Muscle of leg (tissue), 11 donors: ENCODE measurements around the gene RGMA. TPM values are rescaled to one million over a fixed set of nuclear protein-coding genes. Genes with fewer than 3 reads are reported as not detected.

Experiments used
- DNase-seq: peaks from one replicate; pipeline ENCODE4 v3.0.0; 2013
- H3K27ac ChIP-seq: one replicate; pipeline ENCODE4 v1.5.1; 2013; ENCODE audit warnings: mild to moderate bottlenecking, low read length, control low read depth
- H3K27me3 ChIP-seq: one replicate; pipeline ENCODE4 v1.6.1; 2013; ENCODE audit warnings: low read length; ENCODE audit not compliant: control insufficient read depth, insufficient read depth
- H3K36me3 ChIP-seq: one replicate; pipeline ENCODE4 v1.6.1; 2013; ENCODE audit warnings: low read length; ENCODE audit not compliant: control insufficient read depth, insufficient read depth
- H3K4me1 ChIP-seq: one replicate; pipeline ENCODE4 v1.6.1; 2013; ENCODE audit warnings: low read length; ENCODE audit not compliant: control insufficient read depth, insufficient read depth
- H3K4me3 ChIP-seq: one replicate; pipeline ENCODE4 v1.5.1; 2013; ENCODE audit warnings: low read length, control low read depth
- H3K9me3 ChIP-seq: replicated peaks from 2 replicates; pipeline ENCODE4 v1.6.1; 2013; ENCODE audit warnings: low read depth, low read length; ENCODE audit not compliant: control insufficient read depth
- WGBS: methylation state at CpG from one replicate; pipeline ENCODE4 v1.1.5; 2013; ENCODE audit warnings: missing lambda C conversion rate; ENCODE audit not compliant: insufficient coverage; 5-methylcytosine and 5-hydroxymethylcytosine counted together
- polyA plus RNA-seq, 8 donors: library from polyadenylated mRNA; unstranded; fragments of 120-200 nt; gene quantifications; one replicate each; pipeline versions ENCODE4 v1.2.1 to v1.2.3, GENCODE V29; 2013; ENCODE audit warnings: inconsistent platforms in 1 of 8, low replicate concordance in 1 of 8; ENCODE audit not compliant: insufficient read length in 8 of 8, insufficient read depth in 1 of 8
- total RNA-seq: library from RNA; stranded (reverse); fragments of 120-200 nt; gene quantifications from one replicate; pipeline ENCODE4 v1.2.4, GENCODE V29; 2013

RGMA gene
- total and polyA plus RNA-seq, 9 donors = 16.4 to 90.8 (median 68.9) TPM

DNA sequence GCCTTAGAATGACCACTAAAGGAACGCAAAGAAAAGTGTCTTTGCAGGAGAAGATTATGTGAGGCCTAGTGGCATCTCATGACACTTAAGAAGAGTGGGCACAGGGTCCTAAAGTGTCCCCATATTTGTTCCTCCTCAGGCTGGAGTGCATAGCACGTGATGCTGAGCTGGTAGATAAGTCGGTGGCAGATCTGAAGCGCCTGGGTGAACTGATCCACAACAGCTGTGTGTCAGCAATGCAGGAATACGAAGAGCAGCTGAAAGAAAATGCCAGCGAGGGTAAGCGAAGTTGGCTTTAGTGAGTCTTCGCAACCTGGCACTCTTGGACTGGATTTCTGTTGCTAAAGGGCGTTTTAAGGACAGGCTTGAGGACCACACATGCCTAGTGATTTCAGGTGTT, 96.3 kb downstream of the RGMA start:
- no peaks in the 10 kb centered on the region for H3K27me3 ChIP-seq
- no peak overlapping the region for H3K4me3 ChIP-seq
- peaks cover 36% of the 10 kb centered on the region for H3K36me3 ChIP-seq
- WGBS = 85% methylated on average over 8 of the region's 9 CpGs
- no peak overlapping the region for H3K27ac ChIP-seq
- peak; percentile 69 for DNase-seq
- H3K9me3 ChIP-seq = no peaks in the 10 kb centered on the region
- H3K4me1 ChIP-seq = peaks cover 2% of the 10 kb centered on the region

DNA sequence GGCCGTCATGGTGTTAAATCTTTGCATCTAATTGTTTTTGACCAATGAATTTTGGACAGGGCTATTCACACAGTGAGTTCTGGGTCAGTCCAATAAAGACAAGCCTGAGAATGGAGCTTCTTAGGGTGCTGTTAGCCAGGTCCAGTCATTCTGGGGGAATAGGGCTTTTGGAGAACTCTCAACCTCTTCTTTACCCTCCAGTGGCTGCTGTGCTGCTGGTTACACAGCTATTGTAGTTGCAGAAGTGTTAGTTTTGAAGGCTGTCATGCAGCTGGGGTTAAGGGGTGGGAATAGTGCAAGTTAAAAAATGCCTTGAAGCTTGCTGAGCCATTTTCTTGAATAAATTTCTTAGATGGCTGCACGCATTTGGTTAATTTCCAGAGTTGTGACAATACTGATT, 99.0 kb downstream of the RGMA start:
- Histone ChIP-seq H3K36me3 (peaks cover 44% of the 10 kb centered on the region), H3K4me1 (peaks cover 2% of the 10 kb centered on the region), H3K4me3 (no peak overlapping the region), H3K27ac (no peak overlapping the region), H3K27me3 (no peaks in the 10 kb centered on the region), H3K9me3 (no peaks in the 10 kb centered on the region)
- 100% methylated on average over 1 of the region's 2 CpGs for WGBS
- DNase-seq = no peak

DNA sequence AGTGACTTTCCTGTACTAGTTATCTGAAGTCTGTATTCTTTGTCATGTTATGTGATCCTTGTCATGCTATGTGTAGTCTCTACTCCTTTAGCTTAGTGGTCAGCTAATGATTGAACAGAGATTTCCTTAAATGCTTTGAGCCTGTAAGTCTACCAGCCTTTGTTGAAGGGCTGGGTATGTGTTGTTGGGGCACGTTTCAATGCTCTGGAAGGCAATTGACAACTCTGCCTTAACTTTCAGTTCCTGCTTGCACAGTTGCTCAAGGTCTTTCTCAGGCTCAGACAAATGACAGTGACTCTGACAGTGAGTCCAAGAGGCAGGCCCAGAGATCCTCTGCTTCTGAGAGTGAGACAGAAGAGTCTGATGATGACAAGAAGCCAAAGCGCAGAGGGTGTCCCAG, 99.5 kb downstream of the RGMA start:
- H3K27ac ChIP-seq = no peak overlapping the region
- no CpG with 5 or more reads among the region's 2 CpGs for WGBS
- H3K36me3 ChIP-seq = peaks cover 46% of the 10 kb centered on the region

More for the DNA sequence above, 99.5 kb downstream of the RGMA start:
- Histone ChIP-seq H3K27me3 (no peaks in the 10 kb centered on the region), H3K9me3 (no peaks in the 10 kb centered on the region), H3K4me3 (no peak overlapping the region), H3K4me1 (peaks cover 2% of the 10 kb centered on the region)
- no peak for DNase-seq

Other genes starting within 250 kb of the RGMA start
- 71.2 TPM for gene CHD2, start 188.9 kb downstream of the RGMA start, total RNA-seq
- 10 to 100 TPM; 53.4 to 65.8 (median 54.8) TPM for gene CHD2, start 188.9 kb downstream of the RGMA start, polyA plus RNA-seq